Subcutaneous abdominal adipose tissue (tissue), 5 donors: ENCODE data around the gene SCGB3A1.

Experiments
- H3K27ac ChIP-seq: one replicate; pipeline ENCODE4 v1.7.0; 2013; ENCODE audit warnings: low read depth, mild to moderate bottlenecking, inconsistent platforms, low read length, moderate library complexity
- H3K27me3 ChIP-seq, 5 donors: one replicate each; pipeline ENCODE4 v1.7.0; 2013; ENCODE audit warnings: low read length in 5 of 5, inconsistent platforms in 1 of 5; ENCODE audit not compliant: control insufficient read depth in 5 of 5, insufficient read depth in 4 of 5
- H3K36me3 ChIP-seq, 5 donors: one replicate each; pipeline ENCODE4 v1.7.0; 2013; ENCODE audit warnings: low read length in 5 of 5; ENCODE audit not compliant: control insufficient read depth in 5 of 5, insufficient read depth in 5 of 5
- H3K4me1 ChIP-seq, 5 donors: one replicate each; pipeline ENCODE4 v1.7.0; 2013; ENCODE audit warnings: low read length in 5 of 5, mild to moderate bottlenecking in 3 of 5, moderate library complexity in 1 of 5; ENCODE audit not compliant: control insufficient read depth in 5 of 5, insufficient read depth in 5 of 5
- H3K4me3 ChIP-seq, 5 donors: one replicate each; pipeline ENCODE4 v1.7.0; 2013; ENCODE audit warnings: low read length in 5 of 5, low read depth in 1 of 5
- H3K9ac ChIP-seq, 5 donors: one replicate each; pipeline ENCODE4 v1.7.0; 2013; ENCODE audit warnings: low read length in 5 of 5, mild to moderate bottlenecking in 4 of 5, moderate library complexity in 3 of 5
- H3K9me3 ChIP-seq, 5 donors: one replicate each; pipeline ENCODE4 v1.7.0; 2013; ENCODE audit warnings: low read length in 5 of 5; ENCODE audit not compliant: control insufficient read depth in 5 of 5
- donor health status: healthy.
- donor health status: healthy.
- donor health status: healthy.
- donor health status: healthy.
- donor health status: healthy.

SCGB3A1 gene

GRCh38 chr5:180591311-180591887 lies at the start of gene SCGB3A1:
Gene SCGB3A1, minus strand, starts transcription at chr5:180591499. Its CDS starts 37 bp downstream, at chr5:180591462.
- Histone ChIP-seq H3K27me3 (peaks cover 17 to 44% (median 22%) of the 10 kb centered on the region in 5 donors), H3K27ac (no peak within 1 kb of the TSS), H3K4me3 (peak within 1 kb of the TSS in 3 of 5 donors; percentile 22 to 55 (median 52)), H3K36me3 (no peaks in the 10 kb centered on the region), H3K9me3 (no peaks in the 10 kb centered on the region), H3K4me1 (peaks cover 0 to 21% (median 14%) of the 10 kb centered on the region in 5 donors), H3K9ac (no peak within 1 kb of the TSS)

GRCh38 chr5:180640611-180640860 lies 49.2 kb upstream of the SCGB3A1 start:
- no peaks in the 10 kb centered on the region for H3K36me3 ChIP-seq
- H3K27me3 ChIP-seq, result peaks cover 0 to 15% (median 7%) of the 10 kb centered on the region in 5 donors
- H3K4me3 ChIP-seq, result no peak overlapping the region
- peaks cover 0 to 50% (median 28%) of the 10 kb centered on the region in 5 donors for H3K4me1 ChIP-seq
- H3K9me3 ChIP-seq, result no peaks in the 10 kb centered on the region
- H3K9ac ChIP-seq, result no peak overlapping the region
- H3K27ac ChIP-seq, result no peak overlapping the region

- Histone ChIP-seq H3K4me3 (no peak overlapping the region), H3K9ac (no peak overlapping the region), H3K4me1 (peaks cover 0 to 44% (median 26%) of the 10 kb centered on the region in 5 donors), H3K36me3 (no peaks in the 10 kb centered on the region), H3K27ac (no peak overlapping the region), H3K27me3 (peaks cover 0 to 15% (median 4%) of the 10 kb centered on the region in 5 donors), H3K9me3 (no peaks in the 10 kb centered on the region)
These were observed 48.7 kb upstream of the SCGB3A1 start for GRCh38 chr5:180639741-180640610.

- Histone ChIP-seq H3K9ac (no peak overlapping the region), H3K27ac (no peak overlapping the region), H3K9me3 (no peaks in the 10 kb centered on the region), H3K36me3 (no peaks in the 10 kb centered on the region), H3K27me3 (peaks cover 0 to 10% (median 4%) of the 10 kb centered on the region in 5 donors), H3K4me3 (no peak overlapping the region), H3K4me1 (peaks cover 0 to 37% (median 20%) of the 10 kb centered on the region in 5 donors)
These were observed 48.0 kb upstream of the SCGB3A1 start for GRCh38 chr5:180639287-180639686.

- no peaks in the 10 kb centered on the region for H3K36me3 ChIP-seq
- no peaks in the 10 kb centered on the region for H3K9me3 ChIP-seq
- H3K4me3 ChIP-seq, result no peak overlapping the region
- H3K27ac ChIP-seq, result no peak overlapping the region
- no peak overlapping the region for H3K9ac ChIP-seq
- peaks cover 0 to 42% (median 20%) of the 10 kb centered on the region in 5 donors for H3K4me1 ChIP-seq
- H3K27me3 ChIP-seq, result peaks cover 0 to 12% (median 2%) of the 10 kb centered on the region in 5 donors
These were observed 46.8 kb upstream of the SCGB3A1 start for GRCh38 chr5:180637962-180638680.

GRCh38 chr5:180636403-180637075 lies 45.2 kb upstream of the SCGB3A1 start:
- no peaks in the 10 kb centered on the region for H3K9me3 ChIP-seq
- H3K9ac ChIP-seq, result no peak overlapping the region
- H3K27me3 ChIP-seq, result peaks cover 4 to 20% (median 6%) of the 10 kb centered on the region in 5 donors
- no peak overlapping the region for H3K27ac ChIP-seq
- no peak overlapping the region for H3K4me3 ChIP-seq
- H3K36me3 ChIP-seq, result peaks cover 0 to 1% (median 0%) of the 10 kb centered on the region in 5 donors
- peaks cover 0 to 57% (median 25%) of the 10 kb centered on the region in 5 donors for H3K4me1 ChIP-seq

- Histone ChIP-seq H3K4me3 (no peak overlapping the region), H3K9ac (no peak overlapping the region), H3K27me3 (peaks cover 4 to 18% (median 7%) of the 10 kb centered on the region in 5 donors), H3K36me3 (peaks cover 0 to 3% (median 0%) of the 10 kb centered on the region in 5 donors), H3K27ac (no peak overlapping the region), H3K4me1 (peaks cover 0 to 52% (median 19%) of the 10 kb centered on the region in 5 donors), H3K9me3 (no peaks in the 10 kb centered on the region)
These were observed 44.7 kb upstream of the SCGB3A1 start for GRCh38 chr5:180636016-180636402.

- Histone ChIP-seq H3K4me1 (peaks cover 0 to 34% (median 5%) of the 10 kb centered on the region in 5 donors), H3K36me3 (peaks cover 0 to 21% (median 0%) of the 10 kb centered on the region in 5 donors), H3K4me3 (no peak overlapping the region), H3K27ac (no peak overlapping the region), H3K9ac (no peak overlapping the region), H3K9me3 (no peaks in the 10 kb centered on the region), H3K27me3 (peaks cover 0 to 22% (median 9%) of the 10 kb centered on the region in 5 donors)
These were observed 42.2 kb upstream of the SCGB3A1 start for GRCh38 chr5:180633283-180634177.

GRCh38 chr5:180632768-180633167 lies 41.5 kb upstream of the SCGB3A1 start:
- H3K4me1 ChIP-seq, result peaks cover 0 to 39% (median 5%) of the 10 kb centered on the region in 5 donors
- peaks cover 0 to 24% (median 0%) of the 10 kb centered on the region in 5 donors for H3K36me3 ChIP-seq
- H3K9ac ChIP-seq, result no peak overlapping the region
- no peak overlapping the region for H3K27ac ChIP-seq
- peaks cover 0 to 30% (median 9%) of the 10 kb centered on the region in 5 donors for H3K27me3 ChIP-seq
- H3K4me3 ChIP-seq, result no peak overlapping the region
- no peaks in the 10 kb centered on the region for H3K9me3 ChIP-seq
